NCI-H128 (cell line): ENCODE results near the gene ZSWIM6.
A peak's percentile ranks its signal among the peaks of the same experiment; 100 is the strongest.

Experiments used
- DNase-seq: peaks from one replicate; lab custom pipeline; 2025; ENCODE audit not compliant: unreplicated experiment; lab: John Stamatoyannopoulos, UW

Gene ZSWIM6

DNA sequence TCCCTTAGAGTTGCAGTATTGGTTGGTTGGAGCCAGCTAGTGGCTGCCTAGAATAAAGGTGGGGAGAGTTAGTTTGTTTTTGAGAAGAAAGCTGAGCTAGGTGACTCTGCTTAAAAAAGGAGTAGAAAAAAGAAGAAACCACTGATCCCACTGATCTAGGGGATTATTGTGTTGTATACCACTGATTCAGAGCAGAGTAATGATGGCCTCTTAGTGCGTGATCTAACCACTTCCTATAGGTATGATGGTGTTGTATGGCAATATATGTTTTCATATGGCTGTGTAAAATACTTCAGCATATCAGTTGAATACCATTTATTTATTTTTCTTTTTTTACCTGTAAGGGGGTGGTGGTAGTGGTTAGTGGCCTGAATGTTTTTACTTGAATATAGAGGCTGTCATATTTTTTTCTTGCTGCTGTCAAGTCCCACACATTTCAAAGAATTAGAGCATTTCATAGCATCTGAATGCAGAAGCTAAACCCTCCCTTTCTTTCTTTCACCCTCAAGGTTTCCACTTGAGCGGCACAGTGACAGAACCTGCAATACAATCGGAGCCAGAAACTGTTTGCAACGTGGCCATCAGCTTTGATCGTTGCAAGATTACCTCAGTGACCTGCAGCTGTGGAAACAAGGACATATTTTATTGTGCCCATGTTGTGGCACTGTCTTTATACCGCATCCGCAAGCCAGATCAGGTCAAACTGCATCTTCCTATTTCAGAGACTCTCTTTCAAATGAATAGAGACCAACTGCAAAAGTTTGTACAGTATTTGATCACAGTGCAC, 140.3 kb downstream of the ZSWIM6 start:
- DNase-seq = no peak

DNA sequence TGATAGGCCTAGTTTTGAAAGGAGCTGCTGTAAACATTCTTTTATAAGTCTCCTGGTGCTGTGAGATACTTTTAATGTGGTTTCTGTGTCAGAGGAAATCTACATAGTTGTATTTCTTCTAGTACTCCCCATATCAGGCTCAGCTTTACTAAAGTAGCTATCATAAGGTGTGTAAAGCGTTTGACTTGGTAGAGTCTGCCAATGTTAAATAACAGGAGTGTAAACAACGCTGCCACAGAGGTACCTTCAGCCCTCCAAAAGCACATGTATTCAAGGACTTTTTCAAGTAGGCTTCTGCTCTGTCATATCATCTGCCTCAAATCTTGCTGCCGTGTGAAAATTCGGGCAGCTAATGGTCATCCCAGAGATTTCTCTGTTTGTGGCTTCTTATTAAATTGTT, 142.7 kb downstream of the ZSWIM6 start:
- DNase-seq = no peak

DNA sequence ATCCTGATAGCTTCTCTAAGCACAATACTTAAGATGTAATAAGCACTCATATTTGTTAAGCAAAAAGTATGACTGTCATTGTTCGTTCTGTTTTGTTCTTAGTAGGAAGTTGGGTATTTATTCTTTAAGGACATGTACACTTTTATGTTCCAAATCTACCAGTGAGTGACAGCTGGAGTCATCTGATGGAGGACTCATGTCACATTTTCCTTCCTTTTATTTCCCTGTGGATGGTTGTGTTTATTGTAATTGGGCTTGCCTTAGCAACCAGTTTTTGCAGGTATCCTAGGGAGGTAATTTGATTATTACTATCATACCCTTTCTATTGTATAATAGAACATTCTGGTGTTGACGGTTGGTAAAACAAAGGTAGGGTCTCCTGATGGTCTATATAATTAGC, 145.7 kb downstream of the ZSWIM6 start:
- no peak for DNase-seq

DNA sequence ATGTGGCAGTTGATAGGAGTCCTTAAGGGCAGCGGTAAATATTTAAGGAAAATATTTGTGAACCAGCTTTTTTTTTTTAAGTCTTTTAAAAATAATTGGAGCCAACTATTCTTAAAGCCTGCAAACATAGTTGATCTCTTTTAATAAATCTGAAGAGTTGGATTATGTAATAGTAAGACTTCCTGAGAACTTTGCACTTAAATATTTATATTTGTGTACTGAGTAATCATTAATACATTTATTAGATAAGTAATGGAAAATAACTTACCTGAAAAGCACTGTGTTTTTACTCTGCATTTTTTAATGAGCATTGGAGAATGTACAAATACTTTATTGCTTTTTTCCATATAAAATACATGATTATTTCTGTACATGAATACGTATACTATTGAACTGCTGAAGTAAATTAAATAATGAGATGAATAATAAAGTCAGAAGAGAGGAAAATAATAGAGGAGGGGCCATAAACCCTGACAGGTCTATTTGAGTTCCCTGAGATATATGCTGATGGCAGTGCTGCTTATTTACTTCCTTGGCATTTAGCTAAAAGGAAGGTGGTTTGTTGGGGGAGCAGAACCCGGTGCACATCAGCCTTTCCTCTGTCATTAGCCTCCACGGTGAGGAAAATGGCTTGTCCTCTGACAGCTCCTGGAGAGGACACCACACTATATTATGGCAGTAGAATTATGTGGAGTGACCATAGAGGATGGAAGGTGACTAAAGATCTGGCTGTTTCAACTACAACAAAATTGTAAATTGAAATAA, 148.0 kb downstream of the ZSWIM6 start:
- DNase-seq = no peak

DNA sequence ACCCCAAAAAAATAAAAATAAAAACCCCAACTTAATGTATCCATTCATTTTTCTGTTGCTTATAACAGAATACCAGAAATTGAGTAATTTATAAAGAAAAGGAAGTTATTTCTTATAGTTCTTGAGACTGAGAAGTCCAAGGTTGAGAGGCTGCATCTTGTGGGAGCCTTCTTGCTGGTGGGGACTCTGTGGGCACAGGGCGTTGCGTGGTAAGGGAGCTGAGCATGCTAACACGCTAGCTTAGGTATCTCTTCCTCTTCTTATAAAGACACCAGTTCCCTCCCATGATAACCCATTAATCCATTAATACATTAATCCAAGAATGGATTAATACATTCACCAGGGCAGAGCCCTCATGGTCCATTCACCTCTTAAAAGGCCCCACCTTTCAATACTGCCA, 150.9 kb downstream of the ZSWIM6 start:
- no peak for DNase-seq

DNA sequence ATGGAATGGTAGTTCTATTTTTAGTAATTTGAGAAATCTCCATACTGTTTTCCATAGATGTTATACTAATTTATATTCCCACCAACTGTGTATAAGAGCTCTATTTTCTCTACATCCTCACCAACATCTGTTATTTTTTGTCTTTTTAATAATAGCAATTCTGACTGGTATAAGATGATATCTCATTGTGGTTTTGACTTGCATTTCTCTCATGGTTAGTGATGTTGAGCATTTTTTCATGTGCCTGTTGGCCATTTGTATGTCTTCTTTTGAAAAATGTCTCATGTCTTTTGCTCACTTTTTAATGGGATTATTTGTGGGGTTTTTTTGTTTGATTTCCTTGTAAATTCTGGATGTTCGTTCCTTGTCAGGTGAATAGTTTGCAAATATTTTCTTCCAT, 154.4 kb downstream of the ZSWIM6 start:
- no peak for DNase-seq

DNA sequence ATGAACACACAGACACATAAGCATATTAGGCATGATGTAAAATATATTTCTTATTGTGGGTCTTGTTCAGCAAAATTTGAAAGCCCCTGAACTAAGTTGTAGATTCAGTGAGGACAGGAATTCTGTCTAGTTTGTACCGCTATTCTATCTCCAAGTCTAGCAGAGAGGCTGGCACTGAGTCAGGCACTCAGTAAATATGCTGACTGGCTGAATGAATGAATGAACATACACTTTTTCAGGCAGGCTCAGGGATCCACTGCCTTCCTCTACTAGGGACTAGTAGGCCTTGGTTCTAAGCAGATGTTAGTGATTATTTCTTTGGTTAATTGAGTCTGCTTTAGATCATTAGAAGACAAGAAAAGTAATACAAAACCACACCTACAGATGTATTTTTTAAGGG, 157.5 kb downstream of the ZSWIM6 start:
- no peak for DNase-seq

DNA sequence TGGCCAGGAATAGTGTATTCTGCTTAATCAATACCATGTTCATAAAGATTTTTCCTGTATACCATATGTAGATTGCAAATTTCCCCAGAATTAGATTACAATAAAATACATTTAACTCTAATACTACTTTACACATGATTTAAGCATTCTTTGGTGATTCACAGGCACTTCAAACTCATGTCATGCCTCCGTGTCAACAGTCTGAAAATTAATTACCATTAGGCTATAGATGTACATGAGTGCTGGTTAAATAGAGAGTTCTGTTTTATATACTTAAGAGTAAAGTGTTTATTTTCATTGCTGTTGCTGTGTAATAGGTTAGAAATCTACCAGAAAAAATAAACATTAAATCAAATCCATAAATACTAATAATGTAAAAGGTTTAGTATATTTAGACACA, 159.8 kb downstream of the ZSWIM6 start:
- no peak for DNase-seq

DNA sequence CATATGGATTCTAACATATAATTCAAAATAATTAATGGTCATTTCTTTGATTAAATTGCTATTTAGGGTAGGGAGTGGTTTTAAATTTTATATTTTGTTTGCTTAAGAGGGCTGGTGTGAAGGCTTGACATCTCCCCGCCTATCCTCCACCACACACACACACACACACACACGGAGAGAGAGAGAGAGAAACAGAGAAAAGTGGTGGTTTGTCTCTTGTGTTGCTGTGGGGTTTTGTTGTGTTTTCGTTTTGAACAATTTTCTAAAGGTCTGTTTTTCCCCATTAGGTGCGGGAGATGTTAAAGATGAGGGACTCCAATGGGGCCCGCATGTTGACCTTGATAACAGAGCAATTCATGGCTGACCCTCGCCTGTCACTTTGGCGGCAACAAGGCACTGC, 161.9 kb downstream of the ZSWIM6 start:
- DNase-seq = no peak

DNA sequence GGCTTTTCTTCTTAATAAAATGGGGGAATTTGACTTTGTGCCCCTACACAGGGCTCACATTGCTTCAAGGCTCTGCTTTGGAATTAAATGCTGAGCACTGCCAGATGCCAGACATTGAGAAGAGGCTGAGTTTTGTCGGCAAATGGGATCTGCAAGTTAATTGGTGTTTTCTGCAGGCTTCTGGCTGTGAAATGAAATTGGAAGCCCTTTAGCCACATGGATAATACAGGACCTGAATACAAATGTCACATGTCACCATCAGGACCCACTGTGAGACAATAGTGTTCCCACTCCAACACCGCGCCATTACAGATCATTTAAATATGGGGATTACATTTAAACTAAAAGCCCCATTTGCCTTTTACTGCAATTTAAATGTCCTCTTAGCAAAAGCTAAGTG, 164.4 kb downstream of the ZSWIM6 start:
- DNase-seq = peak; percentile 3

DNA sequence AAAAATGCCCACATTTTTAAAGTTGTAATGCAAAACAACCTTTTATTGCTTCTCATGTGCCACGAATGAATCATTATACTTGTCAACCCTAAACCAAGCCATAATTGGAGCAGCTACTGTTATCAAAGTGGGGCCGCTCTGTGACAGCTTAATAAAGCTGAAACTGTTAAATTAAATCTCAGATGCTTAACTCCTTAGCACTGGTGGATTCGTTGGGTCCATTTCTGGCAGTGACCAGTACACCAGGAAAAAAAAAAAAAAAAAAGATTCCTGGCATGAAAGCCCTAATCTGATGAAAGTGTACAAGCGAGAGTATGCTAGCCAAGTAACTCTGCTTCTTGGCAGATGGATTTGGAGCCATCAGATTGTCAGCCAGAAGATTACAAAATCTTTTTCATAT, 164.8 kb downstream of the ZSWIM6 start:
- no peak for DNase-seq

DNA sequence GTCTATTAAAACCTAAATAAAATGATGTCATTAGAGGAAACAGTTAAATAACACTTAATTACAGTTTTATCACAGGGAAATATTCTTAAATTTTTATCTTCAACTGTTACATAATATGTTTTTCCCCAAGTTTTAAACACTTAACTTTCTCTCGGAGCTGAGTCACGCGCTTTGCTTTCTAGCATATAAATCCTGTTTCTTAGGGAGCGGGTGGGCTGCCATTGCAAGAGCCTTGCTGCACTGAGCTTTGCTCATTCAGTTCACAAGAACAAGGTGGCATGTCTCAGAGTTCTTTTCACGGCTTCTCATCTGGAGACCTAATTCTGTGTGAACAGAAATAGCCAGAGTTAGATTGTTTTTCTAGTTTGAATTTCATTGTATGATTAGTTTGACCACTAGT, 166.1 kb downstream of the ZSWIM6 start:
- DNase-seq = no peak

DNA sequence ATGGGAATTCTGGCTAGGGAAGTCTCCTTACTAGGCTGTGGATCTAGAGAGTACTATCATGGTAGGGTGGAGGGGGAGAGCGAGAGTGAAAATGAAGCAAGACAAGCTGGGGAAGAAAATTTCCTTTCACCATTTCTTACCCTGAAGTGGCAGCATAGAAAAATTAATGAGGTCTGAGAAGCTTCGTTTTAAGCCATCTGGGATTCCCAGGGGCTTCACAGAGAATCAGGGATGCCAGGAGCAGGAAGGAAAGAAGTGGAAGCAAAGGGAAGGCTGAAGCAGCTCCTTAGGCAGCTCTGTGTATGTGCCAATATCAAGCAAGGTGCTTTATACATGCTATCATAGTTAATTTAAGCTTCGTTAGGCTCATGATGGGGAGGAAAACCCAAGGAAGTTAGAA, 169.9 kb downstream of the ZSWIM6 start:
- no peak for DNase-seq

DNA sequence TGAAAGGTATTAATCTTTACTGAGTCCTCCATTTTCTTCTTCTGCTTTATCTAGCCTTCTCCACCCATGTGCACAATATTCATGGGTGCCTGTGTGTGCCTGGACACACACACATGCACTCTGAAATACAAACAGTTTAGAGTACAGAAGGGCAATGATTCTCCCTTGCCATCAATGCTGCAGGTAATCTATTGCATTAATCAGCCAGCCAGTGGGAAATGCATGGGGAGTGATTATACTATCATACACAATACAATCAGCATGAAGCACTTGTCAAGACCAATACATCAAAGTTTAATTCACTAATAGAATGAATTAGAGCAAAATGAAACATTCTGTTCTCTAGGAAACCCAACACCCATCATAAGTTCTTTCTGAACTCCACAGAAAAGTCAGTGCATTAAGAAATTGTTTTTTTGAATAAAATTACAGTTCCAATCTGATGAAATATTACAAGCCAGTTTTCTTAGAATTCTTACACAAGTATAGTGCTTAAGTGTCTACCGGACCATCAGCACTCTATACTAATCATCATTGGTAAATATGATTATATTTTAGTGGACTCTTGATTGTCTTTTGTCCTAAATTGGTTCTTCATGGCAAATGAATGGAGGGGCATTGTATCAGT, 172.2 kb downstream of the ZSWIM6 start:
- no peak for DNase-seq

DNA sequence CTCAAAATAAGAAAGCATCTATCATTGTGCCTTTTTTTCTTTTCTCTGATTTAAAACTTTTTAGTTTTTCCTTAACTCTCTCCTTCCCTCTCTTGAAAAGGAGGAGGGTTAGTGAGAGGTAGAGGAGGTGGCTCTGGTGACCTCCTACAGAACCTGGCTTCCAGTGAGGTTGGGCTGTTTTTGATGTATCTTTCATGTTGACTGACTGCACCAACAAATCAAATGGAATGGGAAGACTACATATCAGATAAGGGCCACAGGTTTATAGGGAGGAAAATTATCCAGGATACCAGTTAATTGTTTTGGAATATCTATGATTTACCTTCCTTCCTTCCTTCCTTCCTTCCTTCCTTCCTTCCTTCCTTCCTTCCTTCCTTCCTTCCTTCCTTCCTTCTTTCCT, 173.2 kb downstream of the ZSWIM6 start:
- no peak for DNase-seq

DNA sequence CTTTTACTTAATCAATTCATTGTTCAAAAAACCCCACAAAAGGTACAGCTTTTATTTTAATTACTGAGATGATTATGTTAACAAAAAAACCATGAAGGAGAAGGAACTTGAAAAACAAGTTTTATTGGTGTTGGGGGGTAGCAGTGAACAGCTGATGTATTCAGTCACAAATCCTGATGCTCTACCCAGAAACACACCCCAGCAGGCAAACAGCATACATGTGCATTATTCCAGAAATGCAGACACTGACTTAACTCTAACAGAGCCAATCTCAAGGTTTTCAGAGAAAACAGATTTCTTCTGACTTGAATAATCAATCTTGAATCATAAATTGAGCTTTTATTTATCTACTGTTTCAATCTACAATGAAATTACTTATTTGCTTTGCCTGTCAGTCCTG, 175.2 kb downstream of the ZSWIM6 start:
- no peak for DNase-seq

DNA sequence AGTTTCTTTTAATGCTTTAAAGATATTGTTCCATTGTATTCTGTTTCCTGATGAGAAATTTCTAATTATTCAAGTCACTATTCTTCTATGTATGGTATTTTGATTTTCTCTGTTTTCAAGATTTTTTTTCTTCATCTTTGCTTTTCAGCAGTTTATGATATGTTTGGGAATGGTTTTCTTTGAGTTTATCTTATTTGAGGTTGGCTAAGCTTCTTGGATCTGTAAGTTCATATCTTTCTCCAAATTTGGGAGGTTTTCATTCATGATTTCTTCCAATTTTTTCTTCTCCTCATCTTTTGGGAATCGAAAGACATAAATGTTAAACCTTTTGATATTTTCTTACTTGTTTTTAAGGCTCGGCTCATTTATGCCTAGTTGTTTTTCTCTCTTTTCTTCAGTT, 184.9 kb downstream of the ZSWIM6 start:
- no peak for DNase-seq

DNA sequence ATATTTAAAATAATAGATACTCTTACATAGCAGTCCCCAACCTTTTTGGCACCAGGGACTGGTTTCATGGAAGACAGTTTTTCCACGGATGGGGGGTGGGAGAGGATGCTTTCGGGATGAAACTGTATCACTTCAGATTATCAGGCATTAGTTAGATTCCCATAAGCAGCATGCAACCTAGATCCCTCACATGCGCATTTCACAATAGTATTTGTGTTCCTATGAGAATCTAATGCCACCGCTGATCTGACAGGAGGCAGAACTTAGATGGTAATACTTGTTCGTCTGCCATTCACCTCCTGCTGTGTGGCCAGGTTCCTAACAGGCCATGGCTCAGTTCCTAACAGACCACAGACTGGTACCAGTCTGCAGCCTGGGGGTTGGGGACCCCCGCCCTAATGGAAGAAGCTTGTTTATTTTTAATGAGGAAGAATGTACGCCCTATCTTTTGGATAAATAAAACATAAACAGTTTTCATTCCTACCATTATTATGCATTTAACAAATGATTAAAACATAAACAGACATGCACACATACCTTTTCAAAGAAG, 187.7 kb downstream of the ZSWIM6 start:
- no peak for DNase-seq

DNA sequence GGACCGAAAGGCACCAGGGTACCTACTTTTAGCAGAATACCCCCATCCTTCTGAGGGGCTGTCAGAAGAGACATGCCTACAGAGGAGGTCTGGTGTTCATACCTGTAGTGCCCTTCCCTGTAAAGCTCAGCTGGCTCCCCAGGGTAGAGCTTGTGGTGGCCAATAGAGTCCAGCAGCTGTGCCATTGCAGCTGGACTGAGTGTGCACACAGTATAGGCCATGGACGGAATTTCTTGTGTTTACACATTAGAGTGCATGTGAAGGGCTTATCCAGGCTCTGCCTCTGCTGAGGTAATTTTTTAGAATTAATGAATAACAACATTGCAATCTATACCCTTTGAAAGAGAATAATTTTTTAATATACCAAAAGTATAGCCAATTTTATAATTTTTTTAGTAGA, 191.0 kb downstream of the ZSWIM6 start:
- no peak for DNase-seq

DNA sequence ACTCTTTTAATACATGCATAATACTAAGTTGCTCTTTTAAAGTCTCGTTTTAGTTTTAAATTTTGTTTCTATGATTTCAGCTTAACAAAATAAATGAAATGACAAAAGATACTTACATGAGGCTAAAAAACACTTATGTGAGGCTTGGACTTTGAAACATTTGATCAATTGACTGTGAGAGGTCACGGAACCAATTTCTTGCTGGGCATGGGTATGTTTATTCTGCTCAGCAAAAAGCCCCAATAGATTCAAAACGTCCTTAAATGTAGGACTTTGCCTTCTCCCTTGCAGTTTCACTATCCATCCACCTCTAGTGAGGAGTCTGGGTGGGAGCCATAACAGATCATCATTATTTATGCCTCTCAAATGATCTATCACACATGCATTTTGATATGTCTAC, 191.9 kb downstream of the ZSWIM6 start:
- DNase-seq = no peak

DNA sequence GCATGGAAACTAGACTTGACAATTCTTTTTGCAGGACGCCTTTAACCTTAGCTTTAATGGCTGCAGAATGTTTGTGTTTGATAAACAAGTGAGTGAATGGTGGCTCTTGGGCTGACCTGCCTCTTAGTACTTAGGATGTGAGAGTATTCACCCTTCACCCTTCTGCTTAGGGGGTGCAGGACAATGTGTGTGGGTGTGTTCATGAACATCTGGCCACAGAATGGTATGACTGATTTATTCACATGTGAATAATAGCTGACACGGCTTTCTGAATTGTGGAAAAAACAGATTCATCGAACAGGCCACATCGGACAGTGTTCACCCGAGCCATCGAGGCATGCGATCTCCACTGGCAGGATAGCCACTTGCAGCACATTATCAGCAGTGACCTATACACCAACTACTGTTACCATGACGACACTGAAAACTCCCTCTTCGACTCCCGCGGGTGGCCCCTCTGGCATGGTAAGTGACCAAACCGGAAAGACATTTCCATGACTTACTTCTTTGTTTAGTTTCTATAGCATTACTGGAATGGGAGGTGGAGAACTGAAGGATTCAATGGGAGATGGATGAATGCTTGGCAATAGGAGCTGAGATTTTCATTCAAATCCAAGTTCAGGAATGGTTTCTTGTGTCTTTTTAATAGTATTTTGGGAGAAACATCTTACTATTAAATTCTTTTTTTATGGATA, 193.6 kb downstream of the ZSWIM6 start:
- no peak for DNase-seq

DNA sequence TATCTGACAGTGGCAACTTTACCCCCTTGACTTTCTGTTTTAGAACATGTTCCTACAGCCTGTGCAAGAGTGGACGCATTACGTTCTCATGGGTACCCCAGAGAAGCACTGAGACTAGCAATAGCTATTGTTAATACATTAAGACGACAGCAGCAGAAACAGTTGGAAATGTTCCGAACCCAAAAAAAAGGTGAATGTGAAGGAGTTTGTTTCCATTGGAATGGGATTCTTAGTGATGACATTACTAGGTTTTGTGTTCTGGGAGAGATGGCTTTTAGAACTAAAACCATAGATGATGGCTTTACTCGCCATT, 194.1 kb downstream of the ZSWIM6 start:
- DNase-seq = no peak
